Heart left ventricle (tissue), 16 donors: ENCODE measurements around the gene PHF14. TPM values are rescaled to one million over a fixed set of nuclear protein-coding genes. Genes with fewer than 3 reads are reported as not detected.

Source experiments
- ATAC-seq, 4 donors: fragments of 200-7000 bp; cut with Tn5 transposase; one replicate each; pipeline ENCODE4 v1.9.1; 2020 to 2022; ENCODE audit warnings: moderate library complexity in 4 of 4, mild to moderate bottlenecking in 3 of 4, moderate number of reproducible peaks in 1 of 4
- DNase-seq, 5 donors: peaks; one replicate each; pipeline ENCODE4 v3.0.0-alpha.2; 2020
- H3K27ac ChIP-seq, 12 donors: fragments of 200-600 bp; sonication (generic) in 4 of 12; one replicate each; pipeline versions ENCODE4 v1.5.0 to v1.8.0; 2016 to 2022; ENCODE audit warnings: mild to moderate bottlenecking in 2 of 12
- H3K27me3 ChIP-seq, 9 donors: fragments of 200-600 bp; sonication (generic) in 2 of 9; one replicate each; pipeline versions ENCODE4 v1.5.1 to v1.8.0; 2016 to 2022; ENCODE audit warnings: mild to moderate bottlenecking in 3 of 9
- H3K36me3 ChIP-seq, 9 donors: fragments of 200-600 bp; sonication (generic) in 2 of 9; one replicate each; pipeline versions ENCODE4 v1.5.0 to v1.8.0; 2018 to 2022; ENCODE audit warnings: mild to moderate bottlenecking in 2 of 9
- H3K4me1 ChIP-seq, 12 donors: fragments of 200-600 bp; sonication (generic) in 4 of 12; one replicate each; pipeline versions ENCODE4 v1.5.0 to v1.8.0; 2016 to 2022; ENCODE audit warnings: mild to moderate bottlenecking in 3 of 12
- H3K4me3 ChIP-seq, 12 donors: fragments of 200-600 bp; sonication (generic) in 4 of 12; one replicate each; pipeline versions ENCODE4 v1.5.0 to v1.8.0; 2017 to 2022; ENCODE audit warnings: mild to moderate bottlenecking in 9 of 12, moderate library complexity in 4 of 12
- H3K9me3 ChIP-seq, 12 donors: fragments of 200-600 bp; sonication (generic) in 4 of 12; one replicate each; pipeline versions ENCODE4 v1.5.0 to v1.8.0; 2016 to 2022; ENCODE audit warnings: mild to moderate bottlenecking in 1 of 12
- POLR2A ChIP-seq, 2 donors: fragments of 450-650 bp; IDR thresholded peaks; one replicate each; pipeline ENCODE4 v1.6.1; 2017; ENCODE audit warnings: antibody characterized with exemption in 2 of 2, mild to moderate bottlenecking in 2 of 2, moderate library complexity in 2 of 2
- WGBS, 4 donors: extraction: QIAGEN DNeasy Blood & Tissue Kit in 2 of 4; methylation state at CpG; one replicate each; pipeline versions ENCODE4 v1.1.5 to v1.1.7; 2013 to 2018; 5-methylcytosine and 5-hydroxymethylcytosine counted together
- intact Hi-C, 10 donors: fragments of 100-400 bp; cut with DNase I; formaldehyde crosslinking; loops; one replicate each; pipeline versions ENCODE4 v1.11.1 to v1.14.2; 2022
- polyA plus RNA-seq, 2 donors: library from polyadenylated mRNA; stranded (reverse); fragments of 200-250 nt; gene quantifications; one replicate each; pipeline ENCODE4 v1.2.3, GENCODE V29; 2013
- total RNA-seq, 9 donors: library from RNA; depleted of rRNA in 2 of 9; stranded (reverse); fragments of >200 nt in 2 of 9; fragmentation: NEBNext Ultra II Directional in 3 of 9; extraction: Animal tissue kit (Norgen Biotek cat#: 25700) in 3 of 9; gene quantifications; one replicate each; pipeline versions ENCODE4 v1.1.0 to v1.2.4, GENCODE V29; 2016 to 2023
- TF ChIP-seq, protein P1 (sequence below), 12 donors: fragments of 200-600 bp; sonication (generic) in 4 of 12; IDR thresholded peaks; one replicate each; pipeline versions ENCODE4 v1.5.0 to v1.8.0; 2018 to 2022; ENCODE audit warnings: antibody characterized with exemption in 12 of 12, mild to moderate bottlenecking in 5 of 12
- donor health status: ischemic (EF 13 %, LVEDD 7.1; RV severe dilation, severe dysfunction).
- donor health status: healthy with polysubstance abuse.
- donor health status: DM: no; HTN: yes; CAD: no.
- donor health status: DM: no; HTN: no; CAD: no.
- donor health status: ischemic (EF 25% LVEDD 6.9; RV normal size, moderate dysfunction).
- donor health status: ischemic (EF 25% LVEDD 5.7; RV mildly dilated, moderate dysfunction).
- donor health status: healthy.
- donor health status: DM: yes; HTN: yes; CAD: no.
- donor health status: ischemic (EF 35%, LVEDD 5.7; RV mildly dilated, moderate dysfunction).
- donor health status: nonischemic (EF 11% LVEDD 7.7; RV severe dilation, severe dysfunction).
- donor health status: DM: yes; HTN: yes; CAD: no.
- donor health status: PGD.
- donor health status: ischemic (EF 29% LVEDD 5.4; RV normal size, mild dysfunction).
- donor health status: nonischemic (EF 23%, LVEDD 6.1; RV moderate dilation, normal function).

The PHF14 gene
- total and polyA plus RNA-seq, 11 donors, result 8.8 to 21.4 (median 14.3) TPM

DNA sequence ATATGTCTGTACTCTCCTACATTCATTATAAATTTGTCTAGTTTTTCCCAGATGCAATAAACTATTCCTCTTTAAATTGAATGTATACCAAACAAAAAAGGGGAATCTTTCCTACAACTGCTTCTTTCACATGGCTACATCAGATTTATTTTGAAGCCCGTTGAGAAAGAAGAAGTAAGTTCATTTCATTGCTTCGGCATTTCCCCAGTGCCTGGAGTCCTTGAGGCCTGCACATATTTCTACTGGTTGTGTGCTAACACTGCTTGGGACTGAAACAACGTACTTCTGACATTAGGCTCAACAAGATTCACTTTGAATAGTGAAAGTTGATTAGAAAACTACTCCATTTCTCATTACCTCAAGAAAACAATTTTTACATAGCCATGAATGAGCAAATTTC, 201.7 kb downstream of the PHF14 start:
- TF ChIP-seq, protein P1, sequence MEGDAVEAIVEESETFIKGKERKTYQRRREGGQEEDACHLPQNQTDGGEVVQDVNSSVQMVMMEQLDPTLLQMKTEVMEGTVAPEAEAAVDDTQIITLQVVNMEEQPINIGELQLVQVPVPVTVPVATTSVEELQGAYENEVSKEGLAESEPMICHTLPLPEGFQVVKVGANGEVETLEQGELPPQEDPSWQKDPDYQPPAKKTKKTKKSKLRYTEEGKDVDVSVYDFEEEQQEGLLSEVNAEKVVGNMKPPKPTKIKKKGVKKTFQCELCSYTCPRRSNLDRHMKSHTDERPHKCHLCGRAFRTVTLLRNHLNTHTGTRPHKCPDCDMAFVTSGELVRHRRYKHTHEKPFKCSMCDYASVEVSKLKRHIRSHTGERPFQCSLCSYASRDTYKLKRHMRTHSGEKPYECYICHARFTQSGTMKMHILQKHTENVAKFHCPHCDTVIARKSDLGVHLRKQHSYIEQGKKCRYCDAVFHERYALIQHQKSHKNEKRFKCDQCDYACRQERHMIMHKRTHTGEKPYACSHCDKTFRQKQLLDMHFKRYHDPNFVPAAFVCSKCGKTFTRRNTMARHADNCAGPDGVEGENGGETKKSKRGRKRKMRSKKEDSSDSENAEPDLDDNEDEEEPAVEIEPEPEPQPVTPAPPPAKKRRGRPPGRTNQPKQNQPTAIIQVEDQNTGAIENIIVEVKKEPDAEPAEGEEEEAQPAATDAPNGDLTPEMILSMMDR (IDR thresholded peaks at IDR 0.05), result no peak
- no peak for TF ChIP-seq POLR2A (IDR thresholded peaks at IDR 0.05)
- no peaks in the 10 kb centered on the region for H3K36me3 ChIP-seq
- H3K4me3 ChIP-seq, result no peak overlapping the region
- intact Hi-C loops, result no loop called here
- no peak for ATAC-seq
- DNase-seq, result no peak
- no peaks in the 10 kb centered on the region for H3K9me3 ChIP-seq
- peaks cover 0 to 10% (median 0%) of the 10 kb centered on the region in 12 donors for H3K4me1 ChIP-seq
- 81 to 86% (median 83%) methylated on average over 3 of the region's 3 CpGs for WGBS, 4 donors
- no peak overlapping the region for H3K27ac ChIP-seq
- no peaks in the 10 kb centered on the region for H3K27me3 ChIP-seq

- Histone ChIP-seq H3K27me3 (no peaks in the 10 kb centered on the region), H3K36me3 (no peaks in the 10 kb centered on the region), H3K9me3 (no peaks in the 10 kb centered on the region), H3K27ac (no peak overlapping the region), H3K4me1 (peaks cover 0 to 5% (median 0%) of the 10 kb centered on the region in 12 donors), H3K4me3 (no peak overlapping the region)
- no peak for DNase-seq
- intact Hi-C loops, result no loop called here
- no peak for ATAC-seq
- 56 to 77% (median 62%) methylated on average over 3 of the region's 3 CpGs for WGBS, 4 donors
- no peak for TF ChIP-seq POLR2A (IDR thresholded peaks at IDR 0.05)
- TF ChIP-seq, protein P1 (IDR thresholded peaks at IDR 0.05), result no peak
Measured at GRCh38 chr7:11175887-11176286, 202.2 kb downstream of the PHF14 start.

- H3K9me3 ChIP-seq, result no peaks in the 10 kb centered on the region
- ATAC-seq, result no peak
- no peaks in the 10 kb centered on the region for H3K4me1 ChIP-seq
- WGBS, 4 donors, result 88 to 96% (median 92%) methylated on average over 1 of the region's 1 CpG
- no peak overlapping the region for H3K4me3 ChIP-seq
- no peak for DNase-seq
- H3K27ac ChIP-seq, result no peak overlapping the region
- no peaks in the 10 kb centered on the region for H3K27me3 ChIP-seq
- intact Hi-C loops, result no loop called here
- TF ChIP-seq, protein P1 (IDR thresholded peaks at IDR 0.05), result no peak
- TF ChIP-seq POLR2A (IDR thresholded peaks at IDR 0.05), result no peak
- H3K36me3 ChIP-seq, result no peaks in the 10 kb centered on the region
Measured at GRCh38 chr7:11176985-11177555, 203.4 kb downstream of the PHF14 start.

DNA sequence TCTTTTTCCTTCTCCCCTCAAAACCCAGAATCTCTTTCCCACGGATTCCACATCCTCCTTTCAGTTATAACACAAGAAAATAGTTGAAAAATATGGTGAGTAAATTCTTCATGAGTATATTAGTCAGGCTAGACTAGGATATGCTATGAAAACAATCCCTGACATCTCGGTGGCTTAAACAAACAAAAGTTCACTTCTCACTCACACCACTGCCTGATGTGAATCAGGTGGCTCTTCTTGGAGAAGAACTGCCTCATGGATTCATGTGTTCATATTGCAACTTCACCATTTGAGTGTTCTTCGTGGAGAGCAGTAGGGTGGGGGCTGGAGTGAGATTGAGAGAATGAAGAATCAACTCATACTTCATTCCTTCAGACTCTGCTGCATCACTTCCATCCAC, 204.1 kb downstream of the PHF14 start:
- Histone ChIP-seq H3K36me3 (no peaks in the 10 kb centered on the region), H3K9me3 (no peaks in the 10 kb centered on the region), H3K27ac (no peak overlapping the region), H3K4me1 (no peaks in the 10 kb centered on the region), H3K4me3 (no peak overlapping the region), H3K27me3 (no peaks in the 10 kb centered on the region)
- no peak for DNase-seq
- no peak for TF ChIP-seq POLR2A (IDR thresholded peaks at IDR 0.05)
- TF ChIP-seq, protein P1 (IDR thresholded peaks at IDR 0.05), result no peak
- WGBS, 4 donors, result 62 to 70% (median 66%) methylated on average over 3 of the region's 3 CpGs
- no peak for ATAC-seq
- intact Hi-C loops, result no loop called here
